C4-2B (cell line): ENCODE results near the gene DDX6.

Experiments used
- ZFX ChIP-seq: fragments of 450-650 bp; IDR thresholded peaks from 2 replicates; pipeline ENCODE4 v1.6.1; 2017
- TF ChIP-seq, protein P1 (sequence below): fragments of 450-650 bp; conservative IDR thresholded peaks from 2 replicates; pipeline ENCODE4 v1.5.1; 2017; ENCODE audit warnings: mild to moderate bottlenecking

DNA sequence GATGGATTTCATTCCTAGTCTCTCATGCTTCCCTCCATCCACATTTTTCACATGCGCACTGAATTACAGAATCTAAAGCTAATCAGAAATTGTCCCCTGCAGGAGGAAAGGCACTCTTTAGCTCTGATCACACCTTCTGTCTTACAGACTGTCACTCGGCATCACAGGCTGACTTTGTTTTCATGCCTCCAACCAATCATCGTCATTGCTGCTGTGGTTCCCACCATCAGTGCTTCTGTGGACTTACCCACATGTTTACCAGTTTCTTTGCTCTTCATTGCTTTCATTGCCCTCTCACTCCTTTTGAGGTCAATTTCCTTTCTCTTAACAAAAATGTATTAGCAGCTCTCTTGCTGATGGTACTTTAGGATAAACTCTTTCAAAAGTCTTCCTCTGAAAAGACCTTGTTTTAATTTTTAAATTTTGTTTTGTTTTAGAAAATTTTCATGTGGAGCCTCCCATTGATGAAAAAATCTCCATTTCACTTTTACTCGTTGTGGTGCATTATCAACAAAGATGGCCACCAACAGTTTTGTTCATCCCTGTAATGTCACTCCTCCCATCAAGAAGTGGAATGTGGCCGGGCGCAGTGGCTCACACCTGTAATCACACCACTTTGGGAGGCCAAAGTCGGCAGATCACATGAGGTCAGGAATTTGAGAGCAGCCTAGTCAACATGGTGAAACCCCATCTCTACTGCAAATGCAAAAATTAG, 91.3 kb downstream of the DDX6 start:
- TF ChIP-seq, protein P1, sequence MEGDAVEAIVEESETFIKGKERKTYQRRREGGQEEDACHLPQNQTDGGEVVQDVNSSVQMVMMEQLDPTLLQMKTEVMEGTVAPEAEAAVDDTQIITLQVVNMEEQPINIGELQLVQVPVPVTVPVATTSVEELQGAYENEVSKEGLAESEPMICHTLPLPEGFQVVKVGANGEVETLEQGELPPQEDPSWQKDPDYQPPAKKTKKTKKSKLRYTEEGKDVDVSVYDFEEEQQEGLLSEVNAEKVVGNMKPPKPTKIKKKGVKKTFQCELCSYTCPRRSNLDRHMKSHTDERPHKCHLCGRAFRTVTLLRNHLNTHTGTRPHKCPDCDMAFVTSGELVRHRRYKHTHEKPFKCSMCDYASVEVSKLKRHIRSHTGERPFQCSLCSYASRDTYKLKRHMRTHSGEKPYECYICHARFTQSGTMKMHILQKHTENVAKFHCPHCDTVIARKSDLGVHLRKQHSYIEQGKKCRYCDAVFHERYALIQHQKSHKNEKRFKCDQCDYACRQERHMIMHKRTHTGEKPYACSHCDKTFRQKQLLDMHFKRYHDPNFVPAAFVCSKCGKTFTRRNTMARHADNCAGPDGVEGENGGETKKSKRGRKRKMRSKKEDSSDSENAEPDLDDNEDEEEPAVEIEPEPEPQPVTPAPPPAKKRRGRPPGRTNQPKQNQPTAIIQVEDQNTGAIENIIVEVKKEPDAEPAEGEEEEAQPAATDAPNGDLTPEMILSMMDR: no peak
- no peak for TF ChIP-seq ZFX
